ENCODE data around the gene LHX8.

- TF ChIP-seq POLR2A (IDR thresholded peaks at IDR 0.05; ENCODE audit: low read depth, low read length) (no peak), CTCF (IDR thresholded peaks at IDR 0.05; ENCODE audit: extremely low read depth in 1 of 2, insufficient read depth in 1 of 2, low read depth in 1 of 2, low read length in 2 of 2) (no peak), FOS (IDR thresholded peaks at IDR 0.05; ENCODE audit: borderline replicate concordance, insufficient read depth, low read length) (no peak), POLR2AphosphoS5 (IDR thresholded peaks at IDR 0.05; ENCODE audit: insufficient read depth, low read depth, low read length) (no peak), EZH2 (IDR thresholded peaks at IDR 0.05; ENCODE audit: borderline replicate concordance, low read depth, low read length, severe bottlenecking) (no peak), MAX (IDR thresholded peaks at IDR 0.05; ENCODE audit: insufficient read depth, insufficient read length) (no peak), JUN (IDR thresholded peaks at IDR 0.05; ENCODE audit: borderline replicate concordance, insufficient read depth, insufficient read length, low read depth) (no peak), MYC (IDR thresholded peaks at IDR 0.05; ENCODE audit: low read depth, low read length) (no peak)
Measured at GRCh38 chr1:75092141-75092540, 42.0 kb upstream of the LHX8 start.
